ENCODE data around the gene ZP1. TPM values are rescaled to one million over a fixed set of nuclear protein-coding genes. Genes with fewer than 3 reads are reported as not detected.
A peak's percentile ranks its signal among the peaks of the same experiment; 100 is the strongest.
"Not testable (repeated sequence)": the region's sequence is repeated elsewhere in the genome, so short reads cannot be mapped to it uniquely, and the experiment has no call there.

The ZP1 gene
- not detected for total RNA-seq

- CTCF ChIA-PET: interaction anchor here (0.7 to 7.1 kb wide), 2 partner anchors 36 to 320 kb away, joined by 3 to 37 read pairs; no protein-coding TSS in a partner anchor
- Mint-ChIP-seq H3K36me3 (ENCODE audit: low read depth) (no peaks in the 10 kb centered on the region), H3K27ac (no peak within 1 kb of the TSS), H3K9me3 (no peaks in the 10 kb centered on the region), H3K4me3 (no peak within 1 kb of the TSS), H3K4me1 (ENCODE audit: low read depth) (peaks cover 22% of the 10 kb centered on the region), H3K27me3 (no peaks in the 10 kb centered on the region)
- TF ChIP-seq CTCF (IDR thresholded peaks at IDR 0.05): no peak
- intact Hi-C loops (cut with micrococcal nuclease): no loop called here
- ATAC-seq (no peak), DNase-seq (no peak)
- POLR2A ChIA-PET: interaction anchor here (1.1 to 1.9 kb wide), 2 partner anchors 10 to 16 kb away, joined by 3 to 5 read pairs; no protein-coding TSS in a partner anchor
These were observed at the start of gene ZP1 for GRCh38 chr11:60866911-60867870. Gene ZP1 (plus strand): TSS chr11:60867542. CDS start chr11:60867562, 20 bp downstream.

- Mint-ChIP-seq H3K4me3 (no peak overlapping the region), H3K36me3 (ENCODE audit: low read depth) (no peaks in the 10 kb centered on the region), H3K27me3 (no peaks in the 10 kb centered on the region), H3K4me1 (ENCODE audit: low read depth) (no peaks in the 10 kb centered on the region), H3K9me3 (peaks cover 13% of the 10 kb centered on the region), H3K27ac (no peak overlapping the region)
- ATAC-seq (no peak), DNase-seq (no peak)
- CTCF ChIA-PET: no interaction called here
- intact Hi-C loops (cut with micrococcal nuclease): no loop called here
- TF ChIP-seq CTCF (IDR thresholded peaks at IDR 0.05): no peak
- POLR2A ChIA-PET: no interaction called here
These were observed 49.3 kb upstream of the ZP1 start for GRCh38 chr11:60818057-60818456.

- Mint-ChIP-seq H3K4me1 (ENCODE audit: low read depth) (no peaks in the 10 kb centered on the region), H3K27ac (no peak overlapping the region), H3K4me3 (no peak overlapping the region), H3K27me3 (no peaks in the 10 kb centered on the region), H3K9me3 (peaks cover 6% of the 10 kb centered on the region), H3K36me3 (ENCODE audit: low read depth) (no peaks in the 10 kb centered on the region)
- ChIA-PET POLR2A (no interaction called here), CTCF (interaction anchor here (1.4 to 5.5 kb wide), 2 partner anchors 9 to 65 kb away, joined by 3 to 41 read pairs; no protein-coding TSS in a partner anchor)
- DNase-seq: no peak
- intact Hi-C loops (cut with micrococcal nuclease): loop anchor here (10.0 kb wide), 1 partner anchor 57 kb away; no protein-coding TSS in a partner anchor
- no peak for TF ChIP-seq CTCF (IDR thresholded peaks at IDR 0.05)
- peak; percentile 27 for ATAC-seq
These were observed 45.3 kb upstream of the ZP1 start for GRCh38 chr11:60821827-60822599.

- H3K4me1 Mint-ChIP-seq (ENCODE audit: low read depth); ATAC-seq; H3K4me3 Mint-ChIP-seq; POLR2A ChIA-PET; H3K9me3 Mint-ChIP-seq; H3K36me3 Mint-ChIP-seq (ENCODE audit: low read depth); H3K27ac Mint-ChIP-seq; DNase-seq; H3K27me3 Mint-ChIP-seq: not testable (repeated sequence)
- intact Hi-C loops (cut with micrococcal nuclease): loop anchor here (10.0 kb wide), 1 partner anchor 59 kb away; no protein-coding TSS in a partner anchor
- CTCF ChIA-PET: interaction anchor here (0.8 to 5.5 kb wide), 4 partner anchors 7 to 364 kb away, joined by 3 to 41 read pairs (median 4); no protein-coding TSS in a partner anchor
These were observed 43.5 kb upstream of the ZP1 start for GRCh38 chr11:60823745-60824306.

GRCh38 chr11:60825118-60825517, 42.2 kb upstream of the ZP1 start:
- Mint-ChIP-seq H3K4me1 (ENCODE audit: low read depth) (no peaks in the 10 kb centered on the region), H3K4me3 (no peak overlapping the region), H3K27me3 (no peaks in the 10 kb centered on the region), H3K27ac (no peak overlapping the region), H3K9me3 (no peaks in the 10 kb centered on the region), H3K36me3 (ENCODE audit: low read depth) (no peaks in the 10 kb centered on the region)
- intact Hi-C loops (cut with micrococcal nuclease): loop anchor here (10.0 kb wide), 1 partner anchor 60 kb away; no protein-coding TSS in a partner anchor
- ATAC-seq: no peak
- TF ChIP-seq CTCF (IDR thresholded peaks at IDR 0.05): no peak
- POLR2A ChIA-PET: interaction anchor here (0.5 kb wide), 1 partner anchor 157 kb away, joined by 3 read pairs; no protein-coding TSS in a partner anchor
- CTCF ChIA-PET: interaction anchor here (1.0 to 1.4 kb wide), 2 partner anchors 50 to 62 kb away, joined by 3 to 4 read pairs; no protein-coding TSS in a partner anchor
- DNase-seq: no peak

Data from activated CD8-positive, alpha-beta T cell treated with anti-CD3 and anti-CD28 coated beads for 36 hours (primary cell).